ENCODE measurements around the gene IL11RA.
A peak's percentile ranks its signal among the peaks of the same experiment; 100 is the strongest.

IL11RA gene

DNA sequence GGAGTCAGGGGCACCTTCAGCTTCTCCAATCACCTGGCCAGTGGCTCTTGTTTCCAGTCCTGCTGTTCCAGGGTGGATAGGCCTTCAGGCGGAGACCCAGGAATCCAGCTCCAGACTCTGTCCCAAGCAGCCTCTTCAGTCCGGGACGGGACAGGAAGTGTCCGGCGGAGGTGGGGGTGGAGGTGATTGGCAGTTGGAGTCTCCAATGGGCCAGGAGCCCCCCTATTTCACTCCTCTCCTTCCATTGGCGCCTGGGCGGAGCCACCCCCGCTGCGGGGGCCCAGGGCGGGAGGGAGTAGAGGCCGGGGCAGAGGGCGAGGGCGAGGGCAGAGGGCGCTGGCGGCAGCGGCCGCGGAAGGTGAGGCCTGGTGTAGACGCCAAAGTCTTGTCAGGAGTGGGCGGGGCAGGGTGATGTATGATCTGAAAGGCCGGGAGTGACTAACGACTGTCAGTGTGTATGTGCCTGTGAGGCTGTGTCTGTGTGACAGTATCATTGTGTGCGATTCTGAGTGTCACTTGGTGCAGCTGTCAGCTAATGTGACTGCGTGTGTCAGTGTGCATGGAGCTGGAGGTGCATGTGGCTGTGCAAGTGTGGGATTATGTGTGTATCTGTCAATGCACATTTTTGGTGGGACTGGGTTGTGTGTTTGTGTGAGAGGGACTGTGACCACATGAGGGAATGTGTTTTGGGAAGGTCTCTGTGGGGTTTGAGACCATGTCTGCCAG, at the start of gene IL11RA:
TSS of gene IL11RA (plus strand) at position 310 of the 726 bp plus-strand sequence. CDS start 3,033 bp downstream, outside the sequence.
- no peak for DNase-seq

DNA sequence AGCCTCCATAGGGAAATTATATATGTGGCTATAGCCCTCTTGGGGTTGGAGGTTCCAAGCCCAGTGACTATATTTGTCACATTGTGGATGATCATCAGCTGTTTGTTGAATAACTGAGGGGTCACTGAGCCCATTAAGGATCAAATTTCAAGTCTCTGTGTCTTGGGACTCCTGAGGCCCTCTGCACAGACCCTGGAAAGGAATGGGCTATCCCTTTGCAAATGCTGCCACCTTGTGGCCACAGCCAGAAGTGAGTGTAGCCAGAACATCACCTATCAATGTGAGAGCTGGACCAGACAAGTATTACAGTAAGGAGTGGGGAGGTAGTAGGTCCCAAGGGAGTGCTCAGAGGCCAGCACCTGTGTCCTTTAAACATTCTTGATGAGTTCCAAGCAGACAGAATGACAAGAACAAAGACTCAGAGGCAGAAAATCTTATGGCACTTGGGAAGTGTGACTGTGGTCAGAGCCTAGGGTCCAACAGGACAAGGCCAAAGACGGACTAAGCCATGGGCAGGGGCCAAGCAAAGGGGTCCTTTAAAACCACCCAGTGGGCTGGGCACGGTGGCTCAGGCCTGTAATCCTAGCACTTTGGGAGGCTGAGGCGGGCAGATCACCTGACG, 48.3 kb upstream of the IL11RA start:
- DNase-seq, result peak; percentile 73 to 79

DNA sequence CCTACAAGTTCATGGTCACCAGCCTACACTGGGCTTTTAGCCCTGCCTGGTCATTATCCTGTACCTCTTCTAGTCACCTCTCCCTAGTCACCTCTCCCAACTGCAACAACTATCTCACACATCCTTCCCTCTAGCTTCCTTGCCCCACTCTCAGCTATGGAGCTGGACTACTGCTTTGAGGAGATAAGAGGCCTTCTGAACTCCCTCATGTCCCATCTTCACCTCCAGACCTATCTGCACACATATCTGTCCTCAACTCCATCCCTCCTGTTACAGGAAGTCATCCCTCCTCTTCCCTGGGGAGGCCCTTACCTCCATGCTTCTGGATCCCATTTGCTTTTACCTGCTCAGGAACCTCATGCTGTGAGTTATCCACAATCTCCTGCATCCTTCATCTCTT, 45.8 kb upstream of the IL11RA start:
- DNase-seq, result no peak

DNA sequence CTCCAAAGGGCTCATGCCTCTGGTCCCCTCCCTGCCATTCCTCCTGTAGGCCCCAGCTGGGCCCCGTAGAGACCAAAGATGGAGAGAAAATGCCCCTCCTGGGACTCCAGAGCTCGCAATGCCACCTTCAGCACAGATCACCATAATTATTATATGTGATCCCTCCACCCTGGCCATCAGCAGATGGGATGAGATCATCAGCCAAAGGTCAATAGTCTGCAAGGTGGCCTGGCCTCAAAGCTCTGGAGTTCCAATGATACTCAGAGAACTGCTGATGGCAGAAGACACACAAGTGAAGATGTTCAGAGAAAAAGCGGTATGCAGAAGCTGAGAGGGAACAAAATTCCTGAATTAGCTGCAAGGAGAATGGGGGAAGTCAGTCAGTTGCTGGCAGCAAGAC, 45.1 kb upstream of the IL11RA start:
- no peak for DNase-seq

DNA sequence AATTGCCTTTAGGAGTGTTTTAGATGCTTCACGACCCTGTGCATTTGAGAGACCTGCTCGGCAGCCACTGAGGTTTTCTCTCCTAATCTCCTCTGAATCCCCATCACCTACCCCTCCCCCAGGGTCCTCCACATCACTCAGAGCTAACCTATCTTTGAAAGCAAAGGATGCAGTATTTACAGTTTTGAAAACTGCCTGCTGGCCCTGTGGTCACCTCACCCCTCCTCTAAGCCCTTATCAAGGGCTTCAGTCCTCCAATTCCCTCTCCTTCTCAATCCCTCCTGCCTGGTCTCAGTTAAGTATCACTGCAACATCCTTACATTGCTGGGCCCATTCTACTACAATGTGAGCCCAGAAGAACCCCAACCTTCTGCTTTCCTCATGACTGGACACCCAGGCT, 44.7 kb upstream of the IL11RA start:
- DNase-seq, result no peak

DNA sequence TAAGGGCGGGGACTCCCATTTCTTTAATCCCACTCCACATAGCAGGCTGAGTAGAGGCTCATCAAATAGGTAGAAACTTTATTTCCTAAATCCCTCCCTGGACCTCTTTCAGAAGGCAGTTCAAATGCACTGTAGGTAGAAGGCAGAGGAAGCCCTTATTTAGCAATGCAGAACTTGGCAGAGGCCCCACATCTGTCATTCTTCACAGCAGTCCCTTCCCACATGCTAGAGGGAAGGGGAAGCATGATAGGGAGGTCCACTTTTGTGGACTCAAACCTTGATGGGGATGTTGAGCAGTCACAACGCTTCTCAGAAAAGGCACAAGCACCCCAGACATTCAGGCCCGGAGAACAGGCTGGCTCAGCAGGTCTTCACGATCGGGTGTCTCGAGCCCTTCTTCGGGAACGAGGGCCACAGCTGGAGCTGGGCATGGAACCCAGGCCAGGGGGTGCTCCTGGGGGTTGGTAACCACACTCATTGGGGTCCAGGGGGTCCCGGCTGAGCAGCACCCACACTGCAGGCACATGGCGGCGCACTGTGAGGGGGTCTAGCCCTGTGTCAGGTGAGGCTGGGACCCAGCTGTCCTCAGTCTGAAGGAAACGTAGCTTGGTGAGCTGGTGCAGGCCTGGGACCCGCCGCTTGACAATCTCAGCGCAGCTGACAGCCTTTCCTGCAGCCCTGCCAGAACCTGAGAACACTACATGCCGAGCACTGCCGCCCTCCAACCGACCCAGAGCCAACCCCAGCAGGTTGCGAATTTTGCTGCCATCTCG, 41.4 kb upstream of the IL11RA start:
- peak in 1 of 2 experiments; percentile 26 for DNase-seq

DNA sequence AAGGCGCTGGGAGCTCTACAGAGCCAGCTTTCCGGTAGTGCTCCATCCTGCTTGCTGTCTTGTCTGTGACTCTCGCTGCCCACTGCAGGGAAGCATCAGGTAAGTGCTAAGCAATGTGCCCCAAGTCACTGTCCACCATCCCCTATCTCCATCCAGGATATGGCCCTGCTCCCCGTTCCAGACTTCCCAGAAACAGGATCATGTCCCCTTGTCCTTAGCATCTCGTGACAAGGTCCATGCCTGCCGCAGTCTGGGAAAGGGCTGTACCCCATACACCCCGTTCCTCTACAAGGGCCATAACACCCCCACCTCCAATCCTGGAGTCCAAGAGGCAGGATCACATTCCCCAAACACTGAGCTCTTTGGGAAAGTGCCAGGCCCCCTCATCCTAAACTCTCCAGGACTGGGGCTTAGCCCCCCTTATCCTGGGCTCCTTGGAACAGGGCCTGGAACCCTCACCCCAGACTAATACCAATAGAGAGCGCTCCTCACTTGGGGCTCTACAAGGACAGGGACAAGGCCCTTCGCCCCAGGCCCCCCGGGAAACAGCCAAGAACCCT, 40.7 kb upstream of the IL11RA start:
- DNase-seq, result no peak

DNA sequence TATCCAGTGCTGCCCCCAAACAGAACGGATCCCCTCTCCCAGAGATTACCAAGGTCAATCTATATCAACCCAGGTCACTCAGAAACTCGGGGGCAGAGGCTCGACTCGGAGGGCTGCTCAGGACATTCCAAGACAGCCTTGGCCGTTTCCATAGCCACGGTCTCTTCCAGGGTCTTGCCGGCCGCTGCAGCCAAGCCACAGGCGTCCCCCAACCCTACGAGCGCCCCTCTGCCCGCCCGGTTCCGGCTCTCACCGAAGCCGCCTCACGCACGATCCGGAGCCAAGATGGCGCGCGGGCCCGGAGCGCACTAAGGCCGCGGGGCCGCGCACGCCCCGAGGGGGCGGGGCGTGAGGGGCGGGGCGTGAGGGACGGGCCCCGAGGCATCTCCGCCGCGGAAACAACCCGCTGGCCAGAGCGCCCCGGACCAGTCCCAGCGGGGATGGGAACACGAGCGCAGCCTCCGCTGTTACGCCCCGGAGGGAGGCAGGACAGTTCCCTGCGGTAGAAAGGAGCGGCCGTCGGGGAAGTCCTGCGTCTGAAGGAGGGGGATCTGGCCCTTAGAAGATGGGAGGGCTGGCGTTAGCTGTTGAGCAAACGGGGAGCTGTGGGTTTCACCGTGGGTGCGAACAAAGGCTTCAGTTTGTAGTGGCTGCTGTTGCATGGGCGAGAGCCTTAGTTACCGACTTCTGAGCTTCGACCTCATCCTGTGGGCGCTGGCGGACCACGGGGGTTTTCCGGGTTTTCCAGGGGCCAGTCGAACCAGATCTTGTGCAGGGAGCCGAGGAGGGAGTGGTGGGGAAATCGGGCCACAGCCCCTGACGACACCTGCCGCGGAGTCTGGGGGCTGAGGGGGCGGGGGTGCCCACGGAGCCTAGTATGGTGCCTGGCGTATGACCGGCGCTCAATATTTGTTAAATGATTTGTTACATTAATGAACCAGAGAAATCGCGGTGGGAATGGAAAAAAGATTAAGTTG, 39.9 kb upstream of the IL11RA start, which contains the start of gene RPP25L:
TSS of gene RPP25L (minus strand) at position 287 of the 977 bp plus-strand sequence. CDS start 801 bp downstream, outside the sequence.
- DNase-seq, result peak; percentile 53 to 57

DNA sequence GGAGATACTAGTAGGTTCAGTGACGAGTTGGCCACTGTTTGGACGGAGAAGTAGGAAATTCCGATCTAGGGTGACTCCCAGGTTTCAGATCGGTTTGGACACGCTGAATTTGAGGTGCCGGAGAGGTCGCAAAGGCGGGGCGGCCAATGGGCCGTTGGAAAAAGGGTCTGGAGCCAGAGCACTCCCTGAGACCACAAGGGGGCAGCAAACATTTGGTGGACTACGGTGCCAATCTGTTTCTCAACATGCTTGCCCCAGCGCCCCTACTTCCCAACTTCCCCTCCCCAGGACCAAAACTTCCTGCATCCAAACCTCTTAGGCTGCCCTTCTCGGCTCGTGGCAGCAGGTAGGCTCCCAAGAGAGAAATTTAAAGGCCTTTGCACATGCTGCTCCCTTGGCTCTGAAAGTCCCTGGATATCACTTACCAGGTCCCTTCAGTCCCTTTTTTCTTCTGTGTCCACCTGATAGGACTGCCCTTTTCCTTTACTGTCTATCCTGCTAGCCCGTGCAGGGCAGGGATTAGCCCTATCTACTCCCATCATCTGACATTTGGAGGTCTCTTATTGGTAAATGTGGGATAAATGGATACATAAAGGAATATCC, 39.1 kb upstream of the IL11RA start:
- peak; percentile 84 to 87 for DNase-seq

DNA sequence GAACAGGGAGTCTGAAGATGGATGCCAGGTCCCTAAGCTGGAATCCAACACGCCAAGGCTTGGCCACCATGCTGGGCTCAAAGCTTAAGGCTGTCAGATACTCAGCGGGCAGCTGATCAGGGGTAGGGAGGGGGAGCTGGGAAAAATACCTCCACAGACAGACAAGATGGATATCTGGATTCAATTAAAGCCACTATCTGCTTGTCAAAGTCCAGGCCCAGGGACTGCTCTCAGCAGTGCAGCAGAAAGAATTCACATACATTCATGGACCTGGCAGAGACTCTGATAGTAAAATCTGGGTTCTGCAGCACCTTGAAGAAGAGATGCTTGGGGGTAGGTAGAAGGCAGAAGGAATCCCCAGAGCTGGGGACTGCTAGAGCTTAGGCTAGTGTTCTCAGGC, 36.9 kb upstream of the IL11RA start:
- DNase-seq, result no peak

DNA sequence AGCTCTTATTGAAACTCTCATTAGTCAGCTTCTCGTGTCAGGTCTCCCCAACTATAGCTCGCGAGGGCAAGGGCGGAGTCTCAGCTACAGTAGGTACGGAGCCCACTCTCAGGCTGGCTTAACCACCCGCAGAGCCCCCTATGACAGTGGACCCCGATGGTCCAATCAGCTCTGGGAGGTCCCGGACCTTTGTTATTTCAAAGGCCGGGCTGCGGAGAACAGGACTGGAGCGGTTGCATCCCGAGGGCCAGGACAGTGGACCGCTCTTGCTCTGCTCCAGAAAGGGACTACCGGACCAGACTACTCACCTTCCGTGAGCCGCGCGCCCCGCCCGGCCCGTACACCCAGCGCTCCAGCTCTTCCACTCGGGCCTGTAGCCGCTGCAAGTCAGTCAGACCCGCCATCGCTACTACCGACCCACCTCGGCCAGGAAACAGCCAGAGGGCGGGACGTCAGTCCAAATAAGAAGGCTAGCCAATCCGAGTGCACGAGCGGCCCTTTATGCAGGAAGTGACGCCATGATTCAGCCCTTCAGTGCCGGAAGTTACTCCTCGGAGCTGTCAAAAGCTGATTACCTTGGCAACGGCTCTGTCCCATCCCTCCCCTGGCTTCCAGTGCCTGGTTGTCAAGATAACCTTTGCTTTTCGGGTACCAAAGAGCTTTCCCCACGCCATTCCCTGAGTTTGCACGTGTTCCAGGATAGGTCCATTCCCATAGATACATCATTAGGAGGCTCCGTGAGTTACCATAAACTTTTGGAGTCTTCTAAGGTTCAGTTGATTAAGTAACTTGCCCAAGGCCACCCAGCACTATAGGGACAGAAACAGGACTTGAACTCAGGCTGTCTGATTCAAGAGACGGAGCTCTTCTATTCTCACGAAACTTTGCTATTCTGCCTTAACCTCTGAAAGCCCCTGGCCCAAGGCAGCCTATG, 31.7 kb upstream of the IL11RA start, which contains the start of gene DCTN3:
TSS of gene DCTN3 (minus strand) at position 435 of the 934 bp plus-strand sequence. CDS start at position 404, 31 bp downstream.
- DNase-seq, result peak; percentile 97 to 98

DNA sequence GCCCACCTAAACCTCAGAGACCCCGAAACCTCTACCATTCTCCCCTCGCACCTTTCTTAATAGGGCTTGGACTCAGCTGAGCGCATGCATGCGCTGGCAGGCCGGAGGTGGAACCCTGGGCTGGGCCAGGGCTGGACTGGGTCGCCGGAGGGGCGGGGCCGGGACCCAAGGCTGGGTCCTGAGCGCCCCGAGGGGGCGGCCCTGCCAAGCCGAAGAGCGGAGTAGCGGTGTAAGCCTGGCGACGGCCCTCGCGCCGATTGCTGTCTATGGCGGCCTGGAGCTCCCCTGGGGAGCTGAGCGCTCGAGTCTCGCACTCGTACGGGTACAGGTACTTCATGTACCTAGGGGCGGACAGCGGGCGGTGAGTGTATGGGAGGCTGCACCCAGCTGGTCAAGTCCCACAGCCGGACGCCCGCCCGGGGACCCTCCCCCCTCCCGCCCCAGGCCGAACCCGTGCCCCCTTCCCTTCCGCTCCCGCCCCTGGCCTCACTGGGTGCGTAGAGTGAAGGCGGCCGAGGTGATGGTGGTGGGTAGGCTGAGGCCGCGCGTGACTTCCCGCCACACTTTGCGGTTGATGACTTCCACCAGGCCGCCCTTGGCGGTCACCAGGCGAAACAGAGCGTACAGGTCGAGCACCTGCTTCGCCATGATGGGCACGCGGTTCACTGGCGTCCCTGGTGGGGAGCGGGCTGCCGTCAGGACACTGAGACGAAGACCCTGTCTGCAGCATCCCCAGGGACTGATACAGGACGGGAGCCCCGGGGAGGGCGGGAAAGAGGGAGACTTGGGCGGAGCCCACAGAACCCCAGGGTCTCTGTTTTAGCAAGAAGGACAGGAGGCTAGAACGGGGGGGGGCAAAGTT, 28.4 kb upstream of the IL11RA start:
- DNase-seq, result no peak

DNA sequence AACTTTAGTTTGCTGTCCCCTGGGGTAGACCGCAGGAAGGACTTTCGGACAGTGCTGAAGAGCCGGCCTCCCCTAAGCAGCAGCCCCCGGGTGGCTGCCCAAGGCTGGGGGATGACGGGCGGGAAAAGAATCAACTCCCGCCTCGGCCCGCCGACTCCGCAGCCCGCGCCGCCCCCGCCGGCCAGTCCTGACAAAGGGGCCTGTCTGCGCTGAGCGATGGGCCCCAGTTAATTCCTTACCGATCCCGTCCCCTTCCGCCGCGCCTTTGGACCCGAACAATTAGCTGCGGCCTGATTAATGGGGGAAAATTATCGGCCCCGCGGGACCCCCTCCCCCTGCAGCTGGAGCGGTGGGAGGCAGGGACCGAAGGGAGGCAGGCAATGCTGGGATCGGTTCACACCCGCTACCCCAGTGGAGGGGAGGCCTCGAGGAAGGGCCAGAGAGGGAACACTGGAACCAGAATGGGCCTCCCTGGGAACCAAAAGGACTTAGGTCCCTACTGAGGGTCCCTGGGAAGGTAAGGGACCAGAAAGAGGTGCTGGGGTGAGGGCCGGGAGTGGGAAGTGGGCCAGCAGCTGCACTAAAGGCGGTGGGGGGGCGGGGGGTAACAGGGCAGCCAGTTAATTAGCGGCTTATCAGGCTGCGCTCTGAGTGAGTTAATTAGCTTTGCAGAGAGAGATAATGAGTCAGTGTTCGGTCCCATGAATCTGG, 27.4 kb upstream of the IL11RA start:
- no peak for DNase-seq

DNA sequence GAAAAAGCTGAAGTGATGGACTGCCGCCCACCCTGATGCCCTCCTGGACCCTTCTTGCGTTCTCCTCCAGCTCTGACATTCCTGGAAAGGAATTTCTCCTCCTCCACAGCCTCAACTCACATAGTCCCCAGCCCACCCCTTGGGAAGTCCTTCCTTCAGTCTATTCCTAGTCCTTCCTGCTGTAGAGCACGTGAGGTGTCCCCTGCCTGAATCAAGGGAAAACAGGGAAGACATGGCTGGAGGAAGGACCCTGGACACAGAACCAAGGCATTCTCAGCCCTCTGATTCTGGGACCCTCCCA, 26.8 kb upstream of the IL11RA start:
- DNase-seq, result no peak

DNA sequence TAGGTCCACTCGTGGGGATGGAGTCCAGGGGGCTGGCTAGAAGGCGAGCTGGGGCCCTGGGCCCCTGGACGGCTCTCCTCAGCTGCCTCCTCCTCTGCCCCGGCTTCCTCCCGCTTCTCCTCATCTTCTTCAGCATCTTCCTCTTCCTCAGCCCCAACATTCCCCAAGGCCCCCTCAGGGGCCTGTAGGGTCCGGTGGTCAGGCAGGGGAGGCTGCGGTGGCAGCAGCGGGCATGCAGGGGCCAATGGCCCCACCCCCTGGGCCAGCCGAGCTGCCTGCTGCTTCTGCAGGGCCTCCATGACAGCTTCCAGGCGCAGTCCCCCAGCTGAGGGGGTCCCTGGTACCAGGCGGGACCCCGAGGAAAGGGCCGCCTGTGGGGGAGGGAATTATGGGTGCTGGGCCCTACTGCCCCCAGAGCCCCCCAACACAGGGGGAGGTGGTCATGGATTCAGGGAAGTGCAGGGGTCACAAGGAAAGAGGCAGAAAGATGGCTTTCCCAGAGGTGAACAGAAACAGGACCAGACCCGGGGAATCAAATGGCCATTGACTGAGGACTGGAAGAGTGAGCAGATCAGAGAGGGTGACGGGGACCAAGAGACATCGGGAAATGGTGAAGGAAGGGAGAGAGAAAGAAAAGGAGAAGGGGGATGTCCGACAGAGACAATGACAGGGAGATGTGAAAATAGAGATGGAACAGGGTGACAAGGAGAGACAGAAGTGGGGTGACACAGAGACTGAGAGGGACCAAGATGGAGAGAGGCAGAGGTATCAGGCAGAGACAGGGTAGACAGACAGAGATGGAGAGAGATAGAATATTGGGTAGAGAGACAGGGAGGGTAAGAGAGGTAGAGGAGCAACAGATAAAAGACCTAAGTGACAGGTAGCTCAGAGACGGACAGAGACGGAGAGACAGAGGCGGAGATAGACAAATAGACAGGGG, 24.0 kb upstream of the IL11RA start:
- peak in 1 of 2 experiments; percentile 16 for DNase-seq

DNA sequence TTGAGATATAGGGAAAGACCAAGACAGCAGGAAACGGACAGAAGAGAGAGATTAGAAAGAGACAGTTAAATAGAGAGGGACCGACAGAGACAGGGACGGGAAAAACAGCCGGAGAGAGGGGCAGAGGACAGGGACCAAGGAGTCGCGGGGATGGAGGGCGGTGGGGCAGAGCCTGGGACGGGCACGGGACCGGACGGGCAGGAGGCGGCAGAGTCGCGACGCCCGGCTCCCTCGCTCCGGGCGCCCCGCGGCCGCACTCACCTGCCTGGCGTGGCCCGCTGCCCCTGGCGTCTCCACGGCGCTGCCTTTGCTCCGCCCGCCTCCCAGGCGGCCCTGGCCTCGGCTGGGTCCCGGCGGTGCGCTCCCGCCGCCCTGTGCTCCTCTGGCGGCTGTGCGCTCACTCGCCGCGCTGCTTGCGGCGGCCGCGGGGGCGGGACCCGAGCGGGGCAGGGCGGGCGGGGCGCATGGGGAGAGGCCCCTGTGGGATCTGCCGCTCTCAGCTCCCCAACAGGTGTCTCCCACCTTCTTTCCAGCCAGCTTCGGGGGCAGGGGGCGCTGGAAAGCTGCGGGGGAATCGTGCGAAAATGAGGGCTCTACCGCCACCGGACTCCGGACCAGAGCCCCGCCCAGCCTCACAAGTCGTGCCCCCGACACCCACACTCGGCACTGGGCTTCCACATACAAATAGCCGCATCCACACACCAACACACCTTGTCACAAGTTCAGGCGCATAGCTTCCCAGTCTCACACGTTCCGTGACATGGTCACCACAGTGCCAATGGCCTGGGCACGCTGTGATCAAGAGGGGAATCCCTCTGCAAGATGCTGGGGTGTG, 23.1 kb upstream of the IL11RA start, which contains the start of gene ARID3C:
TSS of gene ARID3C (minus strand) at position 411 of the 835 bp plus-strand sequence. CDS start 1,052 bp downstream, outside the sequence.
- no peak for DNase-seq

DNA sequence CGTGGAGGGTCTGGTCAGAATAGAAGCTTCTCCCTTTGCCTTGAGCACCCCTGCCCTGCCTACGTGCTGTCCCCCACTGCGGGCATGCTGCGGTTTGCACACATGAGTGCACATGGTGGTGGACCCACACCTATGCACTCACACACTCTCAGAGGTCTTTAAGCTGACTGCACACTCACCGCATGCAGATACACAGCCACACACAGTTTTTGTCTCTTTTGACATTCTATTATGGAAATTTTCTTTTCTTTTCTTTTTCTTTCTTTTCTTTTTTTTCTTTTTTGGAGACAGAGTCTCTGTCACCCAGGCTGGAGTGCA, 22.5 kb upstream of the IL11RA start:
- no peak for DNase-seq

Data from Kasumi-1 (cell line).